NCI-H748 (cell line): Measurements from ENCODE around the gene CHTF8.

ENCODE experiments used
- DNase-seq: peaks from one replicate; lab custom pipeline; 2025; ENCODE audit not compliant: unreplicated experiment; lab: John Stamatoyannopoulos, UW

CHTF8 gene

DNA sequence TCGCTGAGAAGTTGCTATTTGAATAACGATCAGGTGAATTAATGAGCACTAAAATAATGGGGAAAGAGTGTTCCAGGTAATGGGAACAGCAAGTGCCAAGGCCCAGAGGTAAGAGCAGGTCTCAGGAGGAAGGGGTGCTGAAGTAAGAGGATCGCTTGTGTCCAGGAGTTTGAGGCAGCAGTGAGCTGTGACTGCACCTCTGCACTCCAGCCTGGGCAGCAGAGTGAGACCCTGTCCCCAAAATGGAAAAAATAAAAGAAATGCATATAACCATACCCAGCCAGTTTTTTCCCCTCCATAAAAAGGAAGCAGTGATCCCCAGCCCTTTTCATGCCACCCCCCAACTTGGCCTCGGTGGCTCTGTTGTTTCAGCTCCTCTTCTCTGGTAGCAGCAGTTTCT lies 43.7 kb downstream of the CHTF8 start:
- DNase-seq: no peak

GRCh38 chr16:69087161-69087581 lies 45.2 kb downstream of the CHTF8 start:
- DNase-seq: no peak

GRCh38 chr16:69085032-69085695 lies 47.2 kb downstream of the CHTF8 start:
- no peak for DNase-seq

- no peak for DNase-seq
These were observed 48.1 kb downstream of the CHTF8 start for GRCh38 chr16:69084289-69084688.

DNA sequence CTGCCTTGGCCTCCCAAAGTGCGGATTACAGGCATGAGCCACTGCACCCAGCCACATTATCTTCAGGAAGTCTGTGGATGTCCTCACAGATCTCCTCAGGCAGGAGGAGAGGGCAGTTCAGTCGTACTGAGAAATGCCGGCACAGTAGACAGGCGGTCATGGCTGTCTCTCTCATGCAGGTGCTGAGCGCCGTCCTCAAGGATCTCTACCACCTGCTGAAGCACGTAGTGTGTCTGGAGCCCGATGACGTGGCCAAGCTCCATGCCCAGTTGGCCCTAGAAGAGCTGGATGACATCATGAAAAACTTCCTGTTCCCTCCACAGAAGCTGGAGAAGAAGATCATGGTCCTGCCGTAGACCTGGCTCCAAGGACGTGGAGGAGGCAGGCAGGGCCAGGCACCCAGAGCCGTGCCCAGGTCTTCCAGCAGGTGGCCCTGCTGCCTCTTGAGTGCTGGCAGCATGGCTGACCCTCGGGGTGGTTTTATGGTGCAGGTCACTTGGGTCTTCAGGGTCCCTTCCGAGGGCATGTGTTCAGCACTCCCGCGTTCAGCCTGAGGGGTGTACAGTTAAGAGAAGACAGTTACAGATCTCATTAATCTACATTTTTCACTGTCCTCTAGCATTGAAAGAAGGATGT lies 49.0 kb downstream of the CHTF8 start:
- no peak for DNase-seq

DNA sequence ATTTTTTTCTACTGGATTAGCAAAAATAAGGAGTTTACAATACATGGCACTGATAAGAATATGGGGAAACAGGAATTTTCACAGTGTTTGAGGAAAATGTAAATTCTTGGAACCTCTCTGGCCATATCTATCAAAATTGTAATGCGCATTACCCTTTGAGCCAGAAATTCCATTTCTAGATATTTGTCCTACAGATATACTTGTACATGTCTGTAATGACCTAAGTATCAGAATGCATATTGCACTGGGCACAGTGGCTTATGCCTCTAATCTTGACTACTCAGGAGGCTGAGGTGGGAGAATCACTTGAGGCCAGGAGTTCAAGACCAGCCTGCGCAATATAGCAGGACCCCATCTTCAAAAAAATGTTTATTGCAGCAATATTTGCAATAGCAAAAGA lies 52.7 kb downstream of the CHTF8 start:
- no peak for DNase-seq

- DNase-seq: no peak
These were observed 54.3 kb downstream of the CHTF8 start for GRCh38 chr16:69078073-69078472.

GRCh38 chr16:69077251-69077650 lies 55.1 kb downstream of the CHTF8 start:
- DNase-seq: no peak

DNA sequence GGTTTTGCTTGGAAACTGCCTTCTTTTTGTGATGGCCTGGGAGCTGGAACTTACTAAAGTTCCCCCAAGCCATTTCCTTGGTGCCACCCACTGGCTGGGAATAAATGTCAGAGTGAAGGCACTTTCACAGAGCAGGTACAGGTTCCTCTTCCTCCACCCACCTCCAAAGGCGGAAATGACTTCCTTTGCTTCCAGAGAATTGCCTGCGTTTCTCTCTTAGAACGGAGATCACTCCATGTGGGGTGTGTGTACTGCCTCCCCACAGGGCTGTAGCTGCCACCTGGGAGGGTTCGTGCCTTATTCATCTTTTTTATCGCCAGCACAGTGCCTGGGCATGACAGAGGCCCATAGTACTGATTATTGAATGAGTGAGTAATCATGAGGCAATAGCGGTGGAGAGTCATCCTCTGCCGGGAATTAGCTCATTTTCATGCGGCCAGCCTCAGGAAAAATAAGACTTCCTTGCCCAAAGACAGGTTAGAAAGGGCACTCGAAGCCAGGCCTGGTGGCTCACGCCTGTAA lies 59.1 kb downstream of the CHTF8 start:
- DNase-seq: no peak

- no peak for DNase-seq
These were observed 59.8 kb downstream of the CHTF8 start for GRCh38 chr16:69072640-69072974.

DNA sequence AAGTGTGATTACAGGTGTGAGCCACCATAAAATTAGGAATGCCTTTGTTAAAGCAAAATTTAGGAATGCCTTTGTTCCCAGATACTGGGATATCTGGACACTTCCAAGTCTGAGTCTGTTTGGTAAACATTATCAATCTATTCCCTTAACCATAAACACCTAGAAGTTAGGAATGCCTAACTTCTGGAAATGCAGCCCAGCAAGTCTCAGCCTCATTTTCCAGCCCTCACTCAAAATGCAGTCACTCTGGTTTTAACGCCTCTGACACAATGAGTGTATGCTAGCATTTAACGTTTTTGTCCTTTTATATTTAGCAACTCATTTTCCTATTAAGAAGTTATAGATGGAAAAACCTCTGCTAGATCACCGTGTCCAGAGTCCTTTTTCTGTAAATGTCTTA lies 61.4 kb downstream of the CHTF8 start:
- no peak for DNase-seq

- no peak for DNase-seq
These were observed 62.9 kb downstream of the CHTF8 start for GRCh38 chr16:69069504-69069903.
